Hepatocyte (in vitro differentiated cells): ENCODE results near the gene SLC6A3.

Source experiments
- CTCF ChIP-seq: fragments of 200-600 bp; sonication (generic); IDR thresholded peaks from 2 replicates; pipeline ENCODE4 v1.5.1; 2016; ENCODE audit warnings: antibody characterized with exemption, mild to moderate bottlenecking; ENCODE audit not compliant: poor library complexity
- EZH2 ChIP-seq: fragments of 200-600 bp; sonication (generic); IDR thresholded peaks from 2 replicates; pipeline ENCODE4 v1.6.1; 2016; ENCODE audit warnings: antibody characterized with exemption, mild to moderate bottlenecking, borderline replicate concordance

GRCh38 chr5:1378096-1378495 lies 67.1 kb downstream of the SLC6A3 start:
- TF ChIP-seq CTCF (no peak), EZH2 (no peak)
